OCI-LY1 (cell line): ENCODE results near the gene GMDS.

Source experiments
- H2AFZ ChIP-seq: fragments of 200-600 bp; sonication (generic), shearing (Covaris generic); 2 replicates; pipeline ENCODE4 v1.6.0; 2014; ENCODE audit warnings: antibody characterized with exemption, mild to moderate bottlenecking, low read length
- H3F3A ChIP-seq: fragments of 200-600 bp; sonication (generic), shearing (Covaris generic); 2 replicates; pipeline ENCODE4 v1.6.0; 2014; ENCODE audit warnings: mild to moderate bottlenecking, antibody characterized with exemption, low read length, moderate library complexity; ENCODE audit not compliant: insufficient read depth
- H3K27ac ChIP-seq: fragments of 200-600 bp; sonication (generic); 2 replicates; pipeline ENCODE4 v1.5.1; 2014; ENCODE audit warnings: low read length, mixed run types, mild to moderate bottlenecking, low read depth; ENCODE audit not compliant: poor library complexity, severe bottlenecking
- H3K27me3 ChIP-seq: fragments of 200-600 bp; sonication (generic); 2 replicates; pipeline ENCODE4 v1.6.0; 2014; ENCODE audit warnings: antibody characterized with exemption, mild to moderate bottlenecking, low read length, moderate library complexity; ENCODE audit not compliant: insufficient read depth
- H3K36me3 ChIP-seq: fragments of 200-600 bp; sonication (generic); 2 replicates; pipeline ENCODE4 v1.6.1; 2014; ENCODE audit warnings: mild to moderate bottlenecking, antibody characterized with exemption, low read length, moderate library complexity, mixed read lengths; ENCODE audit not compliant: insufficient read depth
- H3K4me1 ChIP-seq: fragments of 200-600 bp; sonication (generic); 2 replicates; pipeline ENCODE4 v1.5.1; 2014; ENCODE audit warnings: mild to moderate bottlenecking, low read length, moderate library complexity; ENCODE audit not compliant: insufficient read depth, severe bottlenecking
- H3K4me2 ChIP-seq: fragments of 200-600 bp; sonication (generic), shearing (Covaris generic); 2 replicates; pipeline ENCODE4 v1.6.1; 2014; ENCODE audit warnings: low read length
- H3K4me3 ChIP-seq: fragments of 200-600 bp; sonication (generic); 2 replicates; pipeline ENCODE4 v1.5.1; 2014; ENCODE audit warnings: low read length, low read depth, mild to moderate bottlenecking, mixed read lengths; ENCODE audit not compliant: poor library complexity, severe bottlenecking
- H3K79me2 ChIP-seq: fragments of 200-600 bp; shearing (Covaris generic); 2 replicates; pipeline ENCODE4 v1.6.1; 2016; ENCODE audit warnings: mixed run types, low read length, mixed read lengths; ENCODE audit not compliant: insufficient read depth
- H3K9ac ChIP-seq: fragments of 200-600 bp; sonication (generic), shearing (Covaris generic); 2 replicates; pipeline ENCODE4 v1.6.1; 2014; ENCODE audit warnings: mild to moderate bottlenecking, low read length, mixed read lengths
- H3K9me2 ChIP-seq: fragments of 200-600 bp; sonication (generic), shearing (Covaris generic); 2 replicates; pipeline ENCODE4 v1.6.1; 2014; ENCODE audit warnings: low read depth, mild to moderate bottlenecking, low read length, mixed read lengths
- H3K9me3 ChIP-seq: fragments of 200-600 bp; shearing (Covaris generic); 2 replicates; pipeline ENCODE4 v1.6.1; 2014; ENCODE audit warnings: low read length, mixed read lengths
- H4K20me1 ChIP-seq: fragments of 200-600 bp; sonication (generic), shearing (Covaris generic); 2 replicates; pipeline ENCODE4 v1.6.0; 2016; ENCODE audit warnings: mild to moderate bottlenecking, low read length; ENCODE audit not compliant: insufficient read depth
- CTCF ChIP-seq: fragments of 200-600 bp; sonication (generic), shearing (Covaris generic); IDR thresholded peaks from 2 replicates; pipeline ENCODE4 v1.5.1; 2017; ENCODE audit warnings: mild to moderate bottlenecking, antibody characterized with exemption, low read length, moderate library complexity, mixed read lengths
- EZH2 ChIP-seq: fragments of 200-600 bp; sonication (generic), shearing (Covaris generic); IDR thresholded peaks from 2 replicates; pipeline ENCODE4 v1.8.0; 2017; ENCODE audit warnings: borderline replicate concordance, mixed run types, mild to moderate bottlenecking, antibody characterized with exemption, low read length, moderate library complexity, mixed read lengths

The GMDS gene

GRCh38 chr6:1724124-1724523, 521.3 kb downstream of the GMDS start:
- no peaks in the 10 kb centered on the region for H4K20me1 ChIP-seq
- no peak overlapping the region for H3K9ac ChIP-seq
- H3K27ac ChIP-seq, result no peak overlapping the region
- H3K4me2 ChIP-seq, result no peak overlapping the region
- no peaks in the 10 kb centered on the region for H3K9me3 ChIP-seq
- H3K4me1 ChIP-seq, result peaks cover 10% of the 10 kb centered on the region
- no peaks in the 10 kb centered on the region for H3K9me2 ChIP-seq
- no peaks in the 10 kb centered on the region for H3K79me2 ChIP-seq
- peaks cover 23% of the 10 kb centered on the region; the same call in 1 of the 2 replicates for H3K36me3 ChIP-seq
- no peak overlapping the region for H3K4me3 ChIP-seq
- no peaks in the 10 kb centered on the region for H3K27me3 ChIP-seq
- H2AFZ ChIP-seq, result no peak overlapping the region
- TF ChIP-seq EZH2, result no peak
- TF ChIP-seq CTCF, result no peak
- no peaks in the 10 kb centered on the region for H3F3A ChIP-seq

GRCh38 chr6:1722801-1723200, 522.6 kb downstream of the GMDS start:
- no peak overlapping the region for H3K9ac ChIP-seq
- no peaks in the 10 kb centered on the region for H3K9me3 ChIP-seq
- H3K4me2 ChIP-seq, result no peak overlapping the region
- no peak overlapping the region for H3K4me3 ChIP-seq
- H4K20me1 ChIP-seq, result no peaks in the 10 kb centered on the region
- H3K9me2 ChIP-seq, result no peaks in the 10 kb centered on the region
- H3K27ac ChIP-seq, result no peak overlapping the region
- TF ChIP-seq EZH2 (no peak), CTCF (0 out of 2 replicates have a peak, but pooled peaks have one; percentile 7)
- H3K4me1 ChIP-seq, result no peaks in the 10 kb centered on the region
- H3K27me3 ChIP-seq, result no peaks in the 10 kb centered on the region
- no peaks in the 10 kb centered on the region for H3K79me2 ChIP-seq
- no peaks in the 10 kb centered on the region for H3F3A ChIP-seq
- peaks cover 29% of the 10 kb centered on the region; the same call in 1 of the 2 replicates for H3K36me3 ChIP-seq
- H2AFZ ChIP-seq, result no peak overlapping the region

- Histone ChIP-seq H3K36me3 (peaks cover 33% of the 10 kb centered on the region; the same call in 1 of the 2 replicates), H3K27ac (no peak overlapping the region), H3K4me3 (no peak overlapping the region), H3K9ac (no peak overlapping the region), H3K4me1 (no peaks in the 10 kb centered on the region), H3K79me2 (no peaks in the 10 kb centered on the region), H3F3A (no peaks in the 10 kb centered on the region), H4K20me1 (no peaks in the 10 kb centered on the region), H2AFZ (no peak overlapping the region), H3K9me3 (no peaks in the 10 kb centered on the region), H3K27me3 (no peaks in the 10 kb centered on the region), H3K4me2 (no peak overlapping the region), H3K9me2 (no peaks in the 10 kb centered on the region)
- TF ChIP-seq CTCF, result no peak
- no peak for TF ChIP-seq EZH2
These were observed 524.6 kb downstream of the GMDS start for GRCh38 chr6:1720620-1721322.
